Measurements from ENCODE around the gene FRMD1. TPM values are rescaled to one million over a fixed set of nuclear protein-coding genes. Genes with fewer than 3 reads are reported as not detected.

The FRMD1 gene
- total and polyA plus RNA-seq, 10 of the 15 experiments (the other 5 are each of a cell fraction or from before 2014, with no cell fraction given), result not detected

- TF ChIP-seq, protein P1, sequence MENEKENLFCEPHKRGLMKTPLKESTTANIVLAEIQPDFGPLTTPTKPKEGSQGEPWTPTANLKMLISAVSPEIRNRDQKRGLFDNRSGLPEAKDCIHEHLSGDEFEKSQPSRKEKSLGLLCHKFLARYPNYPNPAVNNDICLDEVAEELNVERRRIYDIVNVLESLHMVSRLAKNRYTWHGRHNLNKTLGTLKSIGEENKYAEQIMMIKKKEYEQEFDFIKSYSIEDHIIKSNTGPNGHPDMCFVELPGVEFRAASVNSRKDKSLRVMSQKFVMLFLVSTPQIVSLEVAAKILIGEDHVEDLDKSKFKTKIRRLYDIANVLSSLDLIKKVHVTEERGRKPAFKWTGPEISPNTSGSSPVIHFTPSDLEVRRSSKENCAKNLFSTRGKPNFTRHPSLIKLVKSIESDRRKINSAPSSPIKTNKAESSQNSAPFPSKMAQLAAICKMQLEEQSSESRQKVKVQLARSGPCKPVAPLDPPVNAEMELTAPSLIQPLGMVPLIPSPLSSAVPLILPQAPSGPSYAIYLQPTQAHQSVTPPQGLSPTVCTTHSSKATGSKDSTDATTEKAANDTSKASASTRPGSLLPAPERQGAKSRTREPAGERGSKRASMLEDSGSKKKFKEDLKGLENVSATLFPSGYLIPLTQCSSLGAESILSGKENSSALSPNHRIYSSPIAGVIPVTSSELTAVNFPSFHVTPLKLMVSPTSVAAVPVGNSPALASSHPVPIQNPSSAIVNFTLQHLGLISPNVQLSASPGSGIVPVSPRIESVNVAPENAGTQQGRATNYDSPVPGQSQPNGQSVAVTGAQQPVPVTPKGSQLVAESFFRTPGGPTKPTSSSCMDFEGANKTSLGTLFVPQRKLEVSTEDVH (IDR thresholded peaks at IDR 0.05; ENCODE audit: low read depth, partially characterized antibody), result no peak
- TF ChIP-seq PKNOX1 (IDR thresholded peaks at IDR 0.05) (no peak), KDM1A (IDR thresholded peaks at IDR 0.05; ENCODE audit: borderline replicate concordance) (no peak), YBX1 (IDR thresholded peaks at IDR 0.05) (no peak)
Measured at GRCh38 chr6:168122011-168122410, 43.0 kb upstream of the FRMD1 start (continued).

DNA sequence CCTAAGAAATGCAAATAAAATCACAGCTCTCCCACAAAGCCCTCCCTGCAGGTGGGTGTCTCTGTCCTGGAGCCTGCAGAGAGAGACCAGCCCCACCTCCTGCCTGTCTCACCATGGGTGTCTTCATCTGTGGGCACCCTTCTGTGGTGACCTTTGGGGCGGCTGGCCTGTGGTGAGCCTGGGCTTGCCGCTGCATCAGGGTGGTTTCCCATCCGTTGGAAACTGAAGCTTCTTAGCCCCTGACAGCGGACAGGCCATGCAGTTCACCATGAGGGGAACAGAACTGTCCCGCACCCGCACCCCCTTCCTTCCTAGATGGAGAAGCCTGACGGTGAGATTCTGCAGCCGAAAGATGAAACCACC lies 42.3 kb upstream of the FRMD1 start:
- H3K9me3 ChIP-seq (replicated peaks; ENCODE audit: control insufficient read depth, insufficient read depth, low read length), result no peaks in the 10 kb centered on the region
- intact Hi-C loops (cut with micrococcal nuclease; ENCODE audit: unreplicated experiment), result no loop called here
- DNase-seq (ENCODE audit: low read depth, low spot score), result no peak

More for the DNA sequence above, 42.3 kb upstream of the FRMD1 start:
- no peak for TF ChIP-seq MYC (IDR thresholded peaks at IDR 0.05; ENCODE audit: insufficient read depth, insufficient read length, insufficient replicate concordance, low read length, severe bottlenecking)
- no peak for TF ChIP-seq BCL3 (IDR thresholded peaks at IDR 0.05; ENCODE audit: borderline replicate concordance, insufficient read depth, low read depth, low read length, poor library complexity, severe bottlenecking)
- no peak for TF ChIP-seq RBBP5 (conservative IDR thresholded peaks at IDR 0.05)
- no peak for TF ChIP-seq CTCF (IDR thresholded peaks at IDR 0.05 in 2 of 3, conservative IDR thresholded peaks at IDR 0.05 in 1 of 3; ENCODE audit: control insufficient read depth in 2 of 3, extremely low read depth in 1 of 3, insufficient read depth in 1 of 3, low read depth in 3 of 3, low read length in 3 of 3)
- TF ChIP-seq RUNX3 (IDR thresholded peaks at IDR 0.05; ENCODE audit: low read length), result no peak
- no peak for TF ChIP-seq SKIL (IDR thresholded peaks at IDR 0.05; ENCODE audit: low read depth, poor library complexity, severe bottlenecking)
- no peak for TF ChIP-seq USF1 (IDR thresholded peaks at IDR 0.05; ENCODE audit: borderline replicate concordance, extremely low read length, insufficient read depth, low read depth, low read length)
- no peak for TF ChIP-seq SUZ12 (IDR thresholded peaks at IDR 0.05; ENCODE audit: unreplicated experiment)
- H3K36me3 ChIP-seq (ENCODE audit: control insufficient read depth in 2 of 2, insufficient read depth in 2 of 2, low read length in 1 of 2), result no peaks in the 10 kb centered on the region
- CTCF ChIA-PET, result no interaction called here
- no TSS peak for BruUV-seq (replicated peaks)
- no peak overlapping the region for H3K4me3 ChIP-seq
- no peak overlapping the region for H3K4me2 ChIP-seq (ENCODE audit: control insufficient read depth, insufficient read depth)
- FAIRE-seq (no peak), ATAC-seq (no peak)
- RAD21 ChIA-PET (ENCODE audit: unreplicated experiment), result no interaction called here
- no peaks in the 10 kb centered on the region for H3K4me1 ChIP-seq (ENCODE audit: control insufficient read depth, insufficient read depth, low read length)
- POLR2A ChIA-PET, result no interaction called here
- no peak overlapping the region for H3K9ac ChIP-seq (ENCODE audit: control insufficient read depth, insufficient read depth, low read length)
- H4K20me1 ChIP-seq (ENCODE audit: control insufficient read depth, insufficient read depth), result no peaks in the 10 kb centered on the region
- no peaks in the 10 kb centered on the region for H3K79me2 ChIP-seq (ENCODE audit: control insufficient read depth, insufficient read depth, low read length)
- no peaks in the 10 kb centered on the region for H3K27me3 ChIP-seq (replicated peaks in 1 of 2; ENCODE audit: control insufficient read depth in 2 of 2, insufficient read depth in 2 of 2, low read length in 1 of 2)
- in situ Hi-C loops (cut with MboI), result no loop called here
- no peak overlapping the region for H3K27ac ChIP-seq (ENCODE audit: control insufficient read depth, insufficient read depth)
- WGBS (ENCODE audit: insufficient coverage, insufficient replicate concordance, low lambda C conversion rate, missing lambda C conversion rate), result 53% methylated on average over 8 of the region's 8 CpGs
- H2AFZ ChIP-seq (ENCODE audit: control insufficient read depth, low read depth, low read length), result no peak overlapping the region
- SMC1A ChIA-PET (ENCODE audit: uncharacterized antibody, unreplicated experiment), result no interaction called here
